GM10266 (cell line): ENCODE results near the gene CDK2.
A peak's percentile ranks its signal among the peaks of the same experiment; 100 is the strongest.
"Not testable (repeated sequence)": the region's sequence is repeated elsewhere in the genome, so short reads cannot be mapped to it uniquely, and the experiment has no call there.

Experiments
- DNase-seq: peaks from one replicate; pipeline ENCODE4 v3.0.0; 2012; ENCODE audit errors: extremely low spot score
- TF ChIP-seq, protein P1 (sequence below): IDR thresholded peaks from 2 replicates; pipeline ENCODE4 v1.5.1; 2012; ENCODE audit warnings: mild to moderate bottlenecking, low read depth; ENCODE audit not compliant: control insufficient read depth, insufficient read depth; ENCODE audit errors: missing control alignments

Gene CDK2

DNA sequence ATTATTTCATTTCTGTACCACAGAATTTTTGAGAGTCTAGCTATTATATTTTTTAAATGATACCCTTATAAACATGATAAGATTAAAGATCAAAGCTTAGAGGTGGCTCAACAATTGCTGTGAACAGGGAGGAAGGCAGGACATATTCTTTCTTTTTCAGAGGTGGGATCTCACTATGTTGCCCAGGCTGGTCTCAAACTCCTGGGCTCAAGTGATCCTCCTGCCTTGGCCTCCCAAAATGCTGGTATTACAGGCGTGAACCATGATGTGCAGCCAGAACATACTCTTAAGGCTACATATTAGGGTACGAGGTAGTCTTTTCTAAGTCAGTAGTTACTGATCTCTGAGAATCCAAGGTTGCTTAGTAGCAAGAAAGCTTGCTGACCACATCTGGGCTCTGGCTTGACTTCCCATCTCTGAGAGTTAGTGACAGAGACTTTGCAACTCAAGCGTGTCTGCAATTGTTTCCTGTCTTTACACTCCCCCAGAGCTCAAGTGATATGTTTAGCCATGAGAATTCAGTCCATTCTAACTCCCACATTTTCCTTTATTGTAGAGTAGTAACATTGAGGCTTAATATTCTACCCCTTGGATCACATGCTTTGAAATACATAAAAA lies 15.8 kb downstream of the CDK2 start:
- DNase-seq: peak; percentile 74
- TF ChIP-seq, protein P1, sequence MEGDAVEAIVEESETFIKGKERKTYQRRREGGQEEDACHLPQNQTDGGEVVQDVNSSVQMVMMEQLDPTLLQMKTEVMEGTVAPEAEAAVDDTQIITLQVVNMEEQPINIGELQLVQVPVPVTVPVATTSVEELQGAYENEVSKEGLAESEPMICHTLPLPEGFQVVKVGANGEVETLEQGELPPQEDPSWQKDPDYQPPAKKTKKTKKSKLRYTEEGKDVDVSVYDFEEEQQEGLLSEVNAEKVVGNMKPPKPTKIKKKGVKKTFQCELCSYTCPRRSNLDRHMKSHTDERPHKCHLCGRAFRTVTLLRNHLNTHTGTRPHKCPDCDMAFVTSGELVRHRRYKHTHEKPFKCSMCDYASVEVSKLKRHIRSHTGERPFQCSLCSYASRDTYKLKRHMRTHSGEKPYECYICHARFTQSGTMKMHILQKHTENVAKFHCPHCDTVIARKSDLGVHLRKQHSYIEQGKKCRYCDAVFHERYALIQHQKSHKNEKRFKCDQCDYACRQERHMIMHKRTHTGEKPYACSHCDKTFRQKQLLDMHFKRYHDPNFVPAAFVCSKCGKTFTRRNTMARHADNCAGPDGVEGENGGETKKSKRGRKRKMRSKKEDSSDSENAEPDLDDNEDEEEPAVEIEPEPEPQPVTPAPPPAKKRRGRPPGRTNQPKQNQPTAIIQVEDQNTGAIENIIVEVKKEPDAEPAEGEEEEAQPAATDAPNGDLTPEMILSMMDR: no peak

DNA sequence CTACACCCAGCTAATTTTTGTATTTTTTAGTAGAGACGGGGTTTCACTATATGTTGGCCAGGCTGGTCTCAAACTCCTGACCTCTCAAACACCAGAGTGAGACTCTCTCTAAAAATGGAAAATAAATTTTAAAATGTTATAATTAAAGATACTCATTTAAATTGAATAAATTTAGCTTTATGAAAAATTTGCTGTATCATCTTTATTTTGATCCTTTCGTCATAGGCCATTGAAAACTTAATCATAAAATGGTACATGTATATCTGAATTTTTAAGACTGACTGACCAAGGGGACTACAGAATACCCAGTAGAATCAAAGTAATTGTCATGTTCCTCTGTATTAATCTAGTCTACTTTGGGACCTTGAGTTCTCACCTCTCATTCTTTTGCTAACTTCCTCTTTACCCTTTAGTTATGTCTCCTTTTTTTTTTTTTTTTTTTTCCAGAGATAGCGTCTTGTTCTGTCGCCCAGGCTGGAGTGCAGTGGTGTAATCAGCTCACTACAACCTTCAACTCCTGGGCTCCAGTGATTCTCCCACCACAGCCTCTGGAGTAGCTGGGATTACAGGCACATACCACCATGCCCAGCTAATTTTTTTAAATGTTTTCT lies 16.7 kb downstream of the CDK2 start:
- DNase-seq: no peak
- TF ChIP-seq, protein P1: no peak

- TF ChIP-seq, protein P1: no peak
- no peak for DNase-seq
Measured at GRCh38 chr12:55984861-55985260, 18.2 kb downstream of the CDK2 start.

GRCh38 chr12:55985341-55985740 lies 18.7 kb downstream of the CDK2 start:
- TF ChIP-seq, protein P1: no peak
- DNase-seq: no peak

DNA sequence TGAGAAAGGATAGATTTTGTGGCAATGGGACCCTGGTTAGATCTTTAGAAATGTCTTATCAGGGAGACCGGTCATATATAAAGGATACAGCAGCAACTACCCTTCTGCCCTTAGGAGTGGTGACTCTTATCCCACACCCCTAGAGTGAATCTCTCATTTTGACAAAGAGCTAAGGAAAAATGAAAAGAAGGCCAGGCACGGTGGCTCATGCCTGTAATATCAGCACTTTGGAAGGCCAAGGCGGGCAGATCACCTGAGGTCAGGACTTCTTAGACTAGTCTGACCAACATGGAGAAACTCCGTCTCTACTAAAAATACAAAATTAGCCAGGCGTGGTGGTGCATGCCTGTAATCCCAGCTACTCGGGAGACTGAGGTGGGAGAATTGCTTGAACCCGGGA lies 19.3 kb downstream of the CDK2 start:
- DNase-seq: not testable (repeated sequence)

DNA sequence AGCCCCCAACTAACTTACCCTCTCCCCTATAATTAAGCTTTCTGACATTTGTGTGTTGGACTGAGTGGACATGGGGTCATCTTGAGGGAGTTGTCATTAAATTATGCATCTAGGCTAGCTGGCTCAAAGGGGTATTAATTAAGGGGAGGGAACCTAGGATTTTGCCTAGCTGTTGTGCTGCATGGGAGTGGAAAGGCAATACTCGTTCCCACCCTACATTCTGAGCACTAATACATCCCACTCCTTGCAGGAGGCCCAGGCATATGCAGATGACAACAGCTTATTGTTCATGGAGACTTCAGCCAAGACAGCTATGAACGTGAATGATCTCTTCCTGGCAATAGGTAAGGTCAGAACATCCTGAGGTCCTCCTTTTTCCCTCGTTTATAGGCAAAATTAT lies 24.5 kb downstream of the CDK2 start:
- TF ChIP-seq, protein P1: no peak

DNA sequence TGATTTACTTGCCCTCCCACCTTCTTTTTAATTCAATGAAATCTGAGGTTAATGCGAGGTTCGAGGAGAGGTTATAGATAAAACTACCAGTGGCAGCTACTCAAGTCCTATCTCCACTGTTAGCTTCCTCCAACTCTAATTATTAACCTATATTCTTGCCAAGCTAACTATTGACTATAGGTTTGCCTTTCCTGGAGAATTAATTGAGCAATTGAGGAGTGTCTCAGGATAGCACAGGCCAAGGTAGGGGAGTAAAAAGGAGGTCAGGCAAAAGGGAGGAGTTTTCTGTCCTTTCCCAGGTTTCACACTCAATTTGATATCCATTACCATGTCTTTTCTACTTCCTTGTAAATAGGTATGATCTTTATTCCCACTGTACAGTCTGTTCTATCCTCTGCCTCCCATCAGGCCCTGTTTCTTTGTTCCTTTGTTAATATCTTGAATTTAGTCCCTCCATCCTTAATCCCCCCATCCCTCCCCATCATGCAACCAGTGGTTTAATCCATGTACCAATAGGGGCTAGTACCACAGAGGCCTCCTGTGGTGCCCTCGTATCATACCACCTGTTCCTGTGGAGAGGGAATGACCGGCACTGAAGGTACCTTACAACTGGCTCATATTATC lies 26.7 kb downstream of the CDK2 start:
- TF ChIP-seq, protein P1: no peak
- no peak for DNase-seq

More for the DNA sequence above, 24.5 kb downstream of the CDK2 start:
- DNase-seq: no peak
